ENCODE measurements around the gene FILIP1L. TPM values are rescaled to one million over a fixed set of nuclear protein-coding genes. Genes with fewer than 3 reads are reported as not detected.

Gene FILIP1L
- total RNA-seq, 1 donor from 2014 or later, result 1.5 TPM

DNA sequence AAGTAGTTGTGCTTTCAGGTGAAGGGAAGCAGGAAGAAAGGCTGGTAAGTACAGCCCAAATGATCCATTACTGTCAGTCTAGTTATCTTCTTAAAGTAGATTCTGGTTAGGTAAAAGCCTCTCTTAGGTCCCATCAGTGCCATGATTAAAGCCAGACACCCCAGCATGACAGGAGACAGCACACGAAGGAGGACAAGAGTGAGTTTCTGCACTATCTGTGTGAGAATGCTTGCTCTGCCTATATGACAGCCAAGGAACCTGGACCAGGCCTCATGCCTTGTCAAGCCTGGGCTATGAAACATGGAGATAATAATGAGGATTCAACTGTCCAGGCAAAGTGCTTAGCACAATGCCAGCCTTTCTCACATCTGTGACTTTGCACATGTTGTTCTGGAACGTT is 13.5 kb upstream of the FILIP1L start:
- ATAC-seq (ENCODE audit: low read depth), result no peak
- Mint-ChIP-seq H3K4me1 (no peaks in the 10 kb centered on the region), H3K27ac (no peak overlapping the region), H3K36me3 (ENCODE audit: low read depth) (no peaks in the 10 kb centered on the region), H3K27me3 (no peaks in the 10 kb centered on the region), H3K4me3 (no peak overlapping the region), H3K9me3 (no peaks in the 10 kb centered on the region)
- CTCF ChIA-PET, result no interaction called here
- intact Hi-C loops (cut with micrococcal nuclease), result no loop called here
- no peak for DNase-seq
- TF ChIP-seq, protein P1, sequence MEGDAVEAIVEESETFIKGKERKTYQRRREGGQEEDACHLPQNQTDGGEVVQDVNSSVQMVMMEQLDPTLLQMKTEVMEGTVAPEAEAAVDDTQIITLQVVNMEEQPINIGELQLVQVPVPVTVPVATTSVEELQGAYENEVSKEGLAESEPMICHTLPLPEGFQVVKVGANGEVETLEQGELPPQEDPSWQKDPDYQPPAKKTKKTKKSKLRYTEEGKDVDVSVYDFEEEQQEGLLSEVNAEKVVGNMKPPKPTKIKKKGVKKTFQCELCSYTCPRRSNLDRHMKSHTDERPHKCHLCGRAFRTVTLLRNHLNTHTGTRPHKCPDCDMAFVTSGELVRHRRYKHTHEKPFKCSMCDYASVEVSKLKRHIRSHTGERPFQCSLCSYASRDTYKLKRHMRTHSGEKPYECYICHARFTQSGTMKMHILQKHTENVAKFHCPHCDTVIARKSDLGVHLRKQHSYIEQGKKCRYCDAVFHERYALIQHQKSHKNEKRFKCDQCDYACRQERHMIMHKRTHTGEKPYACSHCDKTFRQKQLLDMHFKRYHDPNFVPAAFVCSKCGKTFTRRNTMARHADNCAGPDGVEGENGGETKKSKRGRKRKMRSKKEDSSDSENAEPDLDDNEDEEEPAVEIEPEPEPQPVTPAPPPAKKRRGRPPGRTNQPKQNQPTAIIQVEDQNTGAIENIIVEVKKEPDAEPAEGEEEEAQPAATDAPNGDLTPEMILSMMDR (IDR thresholded peaks at IDR 0.05), result no peak
- POLR2A ChIA-PET, result no interaction called here

DNA sequence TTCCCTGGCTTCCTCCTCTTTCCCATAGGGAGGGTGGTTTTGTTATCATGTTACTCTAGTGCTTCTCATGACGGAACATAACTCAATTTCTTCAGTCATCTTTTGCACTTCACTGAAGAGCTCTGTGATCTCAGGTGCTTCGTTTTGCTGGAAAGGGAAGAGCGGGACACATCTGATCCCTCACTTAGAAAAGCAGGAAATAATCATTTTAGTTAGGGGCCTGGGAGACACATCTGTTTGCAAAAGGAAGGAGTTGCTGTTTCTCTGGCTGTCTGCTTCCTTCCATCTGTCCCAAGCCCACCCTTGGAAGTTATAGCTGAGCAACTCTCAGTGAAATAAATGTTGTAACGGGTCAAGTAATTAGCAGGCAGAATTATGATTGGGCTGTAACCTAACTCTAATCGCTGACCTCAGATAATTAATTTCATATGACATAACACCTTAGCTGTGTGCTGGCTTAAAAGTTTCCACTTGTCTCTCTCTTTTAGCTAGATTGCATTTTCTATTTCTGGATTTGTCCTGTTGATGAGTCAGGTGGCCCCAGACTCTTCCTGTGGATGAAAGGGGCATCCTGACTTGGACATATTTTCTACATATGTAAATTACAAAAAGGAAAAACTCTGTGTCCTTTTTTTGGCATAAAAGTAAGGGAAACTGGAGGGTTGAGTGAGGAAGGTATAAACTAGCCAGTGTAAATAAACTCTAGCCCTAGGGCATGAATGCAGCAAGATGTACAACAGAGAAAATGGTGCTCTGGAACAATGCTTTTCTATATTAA is 11.0 kb upstream of the FILIP1L start:
- Mint-ChIP-seq H3K27ac (no peak overlapping the region), H3K9me3 (no peaks in the 10 kb centered on the region), H3K4me3 (no peak overlapping the region), H3K36me3 (ENCODE audit: low read depth) (no peaks in the 10 kb centered on the region), H3K4me1 (no peaks in the 10 kb centered on the region), H3K27me3 (no peaks in the 10 kb centered on the region)
- ChIA-PET POLR2A (no interaction called here), CTCF (no interaction called here)
- TF ChIP-seq, protein P1 (IDR thresholded peaks at IDR 0.05), result no peak
- intact Hi-C loops (cut with micrococcal nuclease), result no loop called here
- ATAC-seq (ENCODE audit: low read depth), result no peak
- DNase-seq, result no peak

DNA sequence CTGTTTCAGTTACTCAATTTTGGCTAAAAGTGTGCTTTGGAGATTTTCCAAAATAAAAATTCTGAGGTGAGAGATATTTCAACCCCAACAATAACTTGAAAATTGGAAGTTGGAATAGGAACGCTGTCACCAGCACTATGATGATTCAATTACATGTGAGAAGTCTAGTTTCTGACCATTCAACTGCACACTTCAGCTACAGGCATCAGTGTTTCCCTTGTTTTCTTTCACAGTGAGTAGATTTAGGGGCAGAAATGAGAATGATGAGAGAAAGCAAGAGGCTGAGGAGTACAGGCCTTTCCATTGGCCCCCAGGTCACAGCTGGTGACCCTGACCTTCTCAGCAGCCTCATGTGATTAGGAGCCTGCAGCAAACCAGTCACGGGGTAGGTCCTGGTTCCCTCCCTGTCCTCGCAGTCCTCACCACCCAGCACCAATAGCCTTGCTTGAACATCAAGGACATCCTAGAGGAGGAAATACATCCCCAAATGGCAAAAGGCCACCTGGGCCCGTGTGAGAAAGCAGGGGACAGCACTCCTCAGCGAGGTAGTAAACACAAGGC is 10.0 kb upstream of the FILIP1L start:
- Mint-ChIP-seq H3K9me3 (no peaks in the 10 kb centered on the region), H3K36me3 (ENCODE audit: low read depth) (no peaks in the 10 kb centered on the region), H3K27me3 (no peaks in the 10 kb centered on the region), H3K4me1 (no peaks in the 10 kb centered on the region), H3K27ac (no peak overlapping the region), H3K4me3 (no peak overlapping the region)
- ChIA-PET CTCF (no interaction called here), POLR2A (no interaction called here)
- intact Hi-C loops (cut with micrococcal nuclease), result no loop called here
- TF ChIP-seq, protein P1 (IDR thresholded peaks at IDR 0.05), result no peak
- ATAC-seq (ENCODE audit: low read depth) (no peak), DNase-seq (no peak)

DNA sequence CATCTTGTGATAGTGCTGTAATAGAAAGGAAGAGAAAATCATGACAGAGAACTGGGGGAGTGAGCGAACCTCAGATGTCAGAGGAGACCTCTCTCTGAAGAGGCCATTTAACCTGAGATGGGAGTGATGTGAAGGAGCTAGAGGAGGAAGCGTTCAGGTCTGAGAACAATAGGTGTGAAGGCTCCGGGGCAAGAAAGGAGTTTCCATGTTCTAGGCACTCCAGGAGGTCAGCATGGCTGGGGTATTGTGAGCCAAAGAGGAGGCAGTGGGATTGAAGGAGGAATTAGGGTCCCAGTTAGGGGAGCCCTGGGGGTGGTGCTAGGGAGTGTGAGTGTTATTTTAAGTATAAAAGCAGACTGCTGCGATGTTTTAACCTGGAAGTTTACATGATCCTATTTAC is 8.8 kb upstream of the FILIP1L start:
- POLR2A ChIA-PET, result no interaction called here
- no peaks in the 10 kb centered on the region for H3K9me3 Mint-ChIP-seq
- TF ChIP-seq, protein P1 (IDR thresholded peaks at IDR 0.05), result no peak
- no peak overlapping the region for H3K4me3 Mint-ChIP-seq
- no peaks in the 10 kb centered on the region for H3K36me3 Mint-ChIP-seq (ENCODE audit: low read depth)
- DNase-seq (no peak), ATAC-seq (ENCODE audit: low read depth) (no peak)
- H3K27me3 Mint-ChIP-seq, result no peaks in the 10 kb centered on the region
- H3K4me1 Mint-ChIP-seq, result no peaks in the 10 kb centered on the region
- CTCF ChIA-PET, result no interaction called here
- intact Hi-C loops (cut with micrococcal nuclease), result no loop called here
- H3K27ac Mint-ChIP-seq, result no peak overlapping the region

DNA sequence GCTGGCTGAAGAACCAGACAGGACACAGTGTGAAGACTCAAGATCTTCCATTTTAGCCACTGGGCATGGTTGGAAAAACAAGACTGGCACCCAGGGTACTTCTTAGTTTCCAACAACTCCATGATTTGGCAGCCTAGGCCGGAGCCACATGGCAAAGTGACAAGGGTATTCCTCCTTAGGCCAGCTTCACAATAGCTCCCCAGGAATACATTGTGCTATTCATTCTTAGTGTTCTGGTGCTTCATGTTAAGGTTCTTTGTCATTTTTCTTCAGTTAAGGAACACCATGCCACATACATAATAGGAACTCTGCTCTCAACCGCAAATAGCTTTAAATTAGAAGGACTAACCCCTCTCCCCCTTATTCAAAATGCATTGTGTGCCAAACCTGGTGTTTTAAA is 8.0 kb upstream of the FILIP1L start:
- Mint-ChIP-seq H3K9me3 (no peaks in the 10 kb centered on the region), H3K36me3 (ENCODE audit: low read depth) (no peaks in the 10 kb centered on the region), H3K27me3 (no peaks in the 10 kb centered on the region), H3K4me3 (no peak overlapping the region), H3K4me1 (no peaks in the 10 kb centered on the region), H3K27ac (no peak overlapping the region)
- no peak for ATAC-seq (ENCODE audit: low read depth)
- CTCF ChIA-PET, result no interaction called here
- POLR2A ChIA-PET, result no interaction called here
- intact Hi-C loops (cut with micrococcal nuclease), result no loop called here
- TF ChIP-seq, protein P1 (IDR thresholded peaks at IDR 0.05), result no peak
- no peak for DNase-seq
